Measurements from ENCODE around the gene RSL24D1.
A peak's percentile ranks its signal among the peaks of the same experiment; 100 is the strongest.
"Not testable (repeated sequence)": the region's sequence is repeated elsewhere in the genome, so short reads cannot be mapped to it uniquely, and the experiment has no call there.

The RSL24D1 gene

GRCh38 chr15:55204464-55204863 is 7.7 kb upstream of the RSL24D1 start:
- DNase-seq, result no peak

- no peak for DNase-seq
Measured at GRCh38 chr15:55202206-55202605, 5.5 kb upstream of the RSL24D1 start.

- no peak for DNase-seq
Measured at GRCh38 chr15:55198706-55199105, 2.0 kb upstream of the RSL24D1 start.

- DNase-seq, result no peak
Measured at GRCh38 chr15:55197719-55198118, 978 bp upstream of the RSL24D1 start.

GRCh38 chr15:55197362-55197705 is 593 bp upstream of the RSL24D1 start:
- no peak for DNase-seq

GRCh38 chr15:55195996-55196395 is 745 bp downstream of the RSL24D1 start:
- no peak for DNase-seq

GRCh38 chr15:55194256-55194655 is 2.5 kb downstream of the RSL24D1 start:
- no peak for DNase-seq

GRCh38 chr15:55186331-55186730 is 10.4 kb downstream of the RSL24D1 start:
- DNase-seq, result no peak

GRCh38 chr15:55183679-55184078 is 13.1 kb downstream of the RSL24D1 start:
- no peak for DNase-seq

GRCh38 chr15:55179141-55179540 is 17.6 kb downstream of the RSL24D1 start:
- DNase-seq, result no peak

GRCh38 chr15:55170361-55170760 is 26.4 kb downstream of the RSL24D1 start:
- DNase-seq, result peak; percentile 8

- peak; percentile 63 for DNase-seq
Measured at GRCh38 chr15:55168350-55168974, 28.3 kb downstream of the RSL24D1 start.

GRCh38 chr15:55164284-55164683 is 32.5 kb downstream of the RSL24D1 start:
- no peak for DNase-seq

- no peak for DNase-seq
Measured at GRCh38 chr15:55151631-55152030, 45.1 kb downstream of the RSL24D1 start.

GRCh38 chr15:55143132-55143531 is 53.6 kb downstream of the RSL24D1 start:
- DNase-seq, result not testable (repeated sequence)

- DNase-seq, result no peak
Measured at GRCh38 chr15:55133972-55134371, 62.8 kb downstream of the RSL24D1 start.

GRCh38 chr15:55132672-55133071 is 64.1 kb downstream of the RSL24D1 start:
- no peak for DNase-seq
